Activated T-cell treated with anti-CD3 and anti-CD28 coated beads, Interleukin-2, amount 50 U/mL, for 24 hours (primary cell): Measurements from ENCODE around the gene ITM2C.

Experiments used
- DNase-seq: peaks from one replicate; pipeline ENCODE4 v3.0.0-alpha.2; 2020
- H3K27ac Mint-ChIP-seq: 2 replicates; pipeline ENCODE4 v1.8.0; 2020; ENCODE audit warnings: mild to moderate bottlenecking, mixed read lengths
- H3K27me3 Mint-ChIP-seq: 2 replicates; pipeline ENCODE4 v1.8.0; 2020; ENCODE audit warnings: mixed read lengths
- H3K36me3 Mint-ChIP-seq: 2 replicates; pipeline ENCODE4 v1.8.0; 2020; ENCODE audit warnings: low read depth, mixed read lengths
- H3K4me1 Mint-ChIP-seq: 2 replicates; pipeline ENCODE4 v1.8.0; 2020; ENCODE audit warnings: low read depth, mixed read lengths
- H3K4me3 Mint-ChIP-seq: 2 replicates; pipeline ENCODE4 v1.8.0; 2020; ENCODE audit warnings: mild to moderate bottlenecking, moderate library complexity, mixed read lengths
- H3K9me3 Mint-ChIP-seq: 2 replicates; pipeline ENCODE4 v1.8.0; 2020; ENCODE audit warnings: mixed read lengths

ITM2C gene

DNA sequence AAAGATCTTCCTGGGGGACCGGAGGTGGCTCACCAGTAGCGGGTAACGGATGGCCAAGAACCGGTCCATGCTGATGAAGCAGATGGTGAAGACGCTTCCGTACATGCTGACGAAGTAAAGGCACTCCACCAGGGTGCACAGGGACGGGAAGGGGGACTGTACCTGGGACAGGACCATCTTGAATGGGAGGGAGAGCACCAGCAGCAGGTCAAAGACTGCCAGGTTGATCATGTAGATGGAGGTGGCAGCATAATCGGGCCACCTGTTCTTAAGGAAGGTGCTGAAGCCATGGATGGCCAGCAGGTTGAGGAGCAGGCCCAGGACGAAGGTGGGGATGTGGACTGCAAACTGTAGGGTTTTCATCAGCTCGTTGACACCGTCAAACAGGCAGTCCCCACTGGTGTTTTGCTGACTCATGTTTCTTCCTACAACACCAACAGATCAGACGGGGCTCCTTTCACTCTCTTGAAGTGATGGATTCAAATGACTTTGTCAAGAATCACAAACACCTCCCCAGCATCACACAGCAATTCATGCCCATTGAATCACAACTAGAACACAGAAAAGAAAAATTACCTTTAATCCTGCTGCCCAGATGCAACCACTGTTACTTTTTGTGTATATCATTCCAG lies 45.9 kb downstream of the ITM2C start:
- Mint-ChIP-seq H3K9me3 (no peaks in the 10 kb centered on the region), H3K27me3 (peaks cover 15% of the 10 kb centered on the region), H3K27ac (no peak overlapping the region), H3K4me3 (no peak overlapping the region), H3K4me1 (peaks cover 80% of the 10 kb centered on the region), H3K36me3 (peaks cover 19% of the 10 kb centered on the region)
- DNase-seq: peak; percentile 39

DNA sequence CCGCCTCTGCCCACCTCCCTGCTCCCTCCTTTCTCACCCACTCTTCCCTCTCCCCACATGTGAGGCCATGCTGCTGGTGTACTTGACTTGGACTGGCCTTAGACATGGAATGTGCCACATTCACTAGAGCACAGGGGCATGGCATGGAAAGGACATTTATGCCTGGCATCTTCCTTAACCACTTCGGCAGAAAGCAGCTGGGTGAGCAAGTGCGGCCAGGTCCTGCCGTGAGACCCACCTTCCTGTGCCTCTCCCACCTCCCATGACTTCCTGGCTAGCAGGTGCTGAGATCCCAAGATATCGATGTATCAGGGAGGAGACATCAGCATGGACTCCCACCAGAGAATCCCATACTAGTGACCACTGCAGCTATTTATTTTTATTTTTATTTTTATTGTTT lies 47.3 kb downstream of the ITM2C start:
- Mint-ChIP-seq H3K4me1 (peaks cover 77% of the 10 kb centered on the region), H3K36me3 (peaks cover 15% of the 10 kb centered on the region), H3K27me3 (peaks cover 15% of the 10 kb centered on the region), H3K4me3 (no peak overlapping the region), H3K9me3 (no peaks in the 10 kb centered on the region), H3K27ac (no peak overlapping the region)
- DNase-seq: peak; percentile 22

DNA sequence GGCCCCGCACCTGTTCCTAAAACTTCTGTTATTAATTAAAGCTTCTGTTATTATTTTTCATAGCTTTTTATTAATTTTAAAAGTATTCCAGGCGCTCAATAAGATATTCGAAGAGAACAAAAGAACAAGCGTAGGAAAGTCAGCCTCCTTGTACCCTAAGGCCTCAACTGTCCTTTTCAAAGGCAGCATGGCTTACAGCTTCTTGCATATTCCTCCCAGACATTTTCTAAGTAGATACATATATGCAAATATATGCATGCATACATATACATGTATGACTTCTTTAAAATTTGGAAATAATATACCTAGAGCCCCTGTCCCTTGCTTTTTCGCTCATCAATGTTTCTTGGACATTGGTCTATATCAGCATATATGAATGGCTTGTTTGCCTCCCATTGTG lies 48.0 kb downstream of the ITM2C start:
- Mint-ChIP-seq H3K27me3 (peaks cover 15% of the 10 kb centered on the region), H3K9me3 (no peaks in the 10 kb centered on the region), H3K27ac (no peak overlapping the region), H3K4me1 (peaks cover 74% of the 10 kb centered on the region), H3K4me3 (no peak overlapping the region), H3K36me3 (peaks cover 15% of the 10 kb centered on the region)
- no peak for DNase-seq

DNA sequence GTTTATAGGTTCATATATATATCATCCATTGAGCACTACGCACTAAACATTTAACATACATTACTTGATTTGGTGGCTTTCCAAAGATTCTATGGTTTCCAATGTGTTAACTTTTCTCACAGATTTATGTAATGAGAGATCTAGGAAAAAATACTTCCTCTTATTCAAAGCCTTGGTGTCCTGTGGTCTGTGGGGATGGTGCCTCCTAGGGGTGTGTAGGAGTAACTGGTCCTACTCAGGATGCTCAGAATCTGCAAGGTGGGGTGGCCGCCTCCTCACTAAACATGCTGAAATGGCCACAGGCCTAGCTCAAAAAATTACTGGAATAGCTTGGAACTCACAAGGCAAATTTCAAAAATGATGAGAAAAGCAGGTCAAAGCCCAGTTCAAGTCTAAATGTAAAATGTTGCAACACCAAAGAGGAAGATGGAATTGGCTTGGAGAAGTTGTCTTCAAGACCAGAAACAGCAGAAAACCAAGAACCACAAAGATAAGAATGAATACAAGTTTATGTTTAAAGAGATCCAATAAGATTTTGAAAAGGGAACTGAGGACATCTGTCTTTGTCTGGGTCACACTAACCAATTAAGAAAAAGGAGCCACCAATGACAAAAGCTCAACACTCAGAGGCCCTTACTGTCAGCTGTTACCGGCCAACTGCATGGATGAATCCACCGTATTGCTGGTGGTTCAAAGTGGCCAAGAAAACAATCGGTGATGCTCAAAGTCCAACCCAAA lies 48.8 kb downstream of the ITM2C start:
- Mint-ChIP-seq H3K9me3 (no peaks in the 10 kb centered on the region), H3K27me3 (peaks cover 15% of the 10 kb centered on the region), H3K27ac (no peak overlapping the region), H3K4me1 (peaks cover 73% of the 10 kb centered on the region), H3K4me3 (no peak overlapping the region), H3K36me3 (peaks cover 13% of the 10 kb centered on the region)
- DNase-seq: no peak

DNA sequence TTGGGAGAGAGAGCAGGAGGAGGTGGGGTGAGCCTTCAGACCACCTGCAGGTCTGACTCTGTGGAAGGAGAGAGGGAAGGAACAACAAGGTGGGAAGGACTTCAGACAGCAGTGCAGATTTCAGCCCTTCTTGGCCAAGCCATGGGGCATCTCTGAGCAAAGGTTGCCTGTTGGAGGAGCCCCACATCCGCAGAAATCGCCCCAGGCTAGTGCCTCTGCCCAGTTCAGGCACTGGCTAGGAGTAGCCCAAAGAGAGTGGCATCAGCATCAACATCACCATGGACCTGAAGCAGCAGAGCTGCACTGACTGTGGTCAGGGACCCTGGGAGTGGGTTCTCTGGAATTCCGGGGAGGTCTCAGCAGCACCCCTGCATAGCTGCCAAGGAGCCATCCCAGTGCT lies 50.1 kb downstream of the ITM2C start:
- Mint-ChIP-seq H3K27ac (no peak overlapping the region), H3K27me3 (peaks cover 15% of the 10 kb centered on the region), H3K4me3 (no peak overlapping the region), H3K4me1 (peaks cover 73% of the 10 kb centered on the region), H3K9me3 (no peaks in the 10 kb centered on the region), H3K36me3 (peaks cover 7% of the 10 kb centered on the region)
- DNase-seq: peak; percentile 29

DNA sequence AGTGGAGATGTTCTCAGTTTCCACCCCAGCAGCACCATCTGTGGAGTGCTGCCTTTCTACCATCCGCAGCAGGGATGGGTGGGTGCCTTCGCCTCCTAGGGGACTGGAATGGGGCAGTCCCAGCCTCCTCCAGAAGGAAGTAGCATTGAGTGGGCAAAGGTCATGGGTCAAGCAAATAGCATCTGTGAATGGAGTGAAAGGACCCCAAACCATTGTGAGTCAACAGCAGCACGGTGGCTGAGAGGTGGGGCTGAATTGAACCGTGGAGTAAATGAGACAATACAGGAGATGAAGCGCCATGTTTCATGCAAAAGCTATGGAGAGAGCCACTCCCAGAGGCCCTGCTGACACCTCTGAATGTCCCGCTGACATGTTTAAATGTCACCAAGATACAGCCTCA lies 50.6 kb downstream of the ITM2C start:
- DNase-seq: peak; percentile 30
- Mint-ChIP-seq H3K27ac (no peak overlapping the region), H3K36me3 (peaks cover 3% of the 10 kb centered on the region)

DNA sequence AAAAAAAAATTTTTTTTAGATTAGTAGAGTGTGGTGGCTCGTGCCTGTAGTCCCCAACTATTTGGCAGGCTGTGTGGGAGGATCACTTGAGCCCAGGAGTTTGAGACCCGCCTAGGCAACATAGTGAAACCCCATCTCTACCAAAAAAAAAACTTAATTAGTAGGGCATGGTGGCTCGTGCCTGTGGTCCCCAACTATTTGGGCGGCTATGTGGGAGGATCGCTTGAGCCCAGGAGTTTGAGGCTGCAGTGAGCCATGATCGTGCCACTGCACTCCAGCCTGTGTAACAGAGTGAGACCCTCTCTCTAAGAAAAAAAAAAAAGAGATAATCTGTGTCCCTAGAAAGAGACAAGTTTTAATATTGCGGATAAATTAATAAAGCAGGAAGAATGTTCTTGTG lies 51.5 kb downstream of the ITM2C start:
- Mint-ChIP-seq H3K4me3 (no peak overlapping the region), H3K9me3 (no peaks in the 10 kb centered on the region), H3K4me1 (peaks cover 73% of the 10 kb centered on the region), H3K27ac (peak overlapping the region; percentile 73), H3K27me3 (peaks cover 9% of the 10 kb centered on the region), H3K36me3 (no peaks in the 10 kb centered on the region)
- DNase-seq: peak; percentile 23

More for the DNA sequence above, 50.6 kb downstream of the ITM2C start:
- Mint-ChIP-seq H3K27me3 (peaks cover 15% of the 10 kb centered on the region), H3K4me3 (no peak overlapping the region), H3K4me1 (peaks cover 73% of the 10 kb centered on the region), H3K9me3 (no peaks in the 10 kb centered on the region)

DNA sequence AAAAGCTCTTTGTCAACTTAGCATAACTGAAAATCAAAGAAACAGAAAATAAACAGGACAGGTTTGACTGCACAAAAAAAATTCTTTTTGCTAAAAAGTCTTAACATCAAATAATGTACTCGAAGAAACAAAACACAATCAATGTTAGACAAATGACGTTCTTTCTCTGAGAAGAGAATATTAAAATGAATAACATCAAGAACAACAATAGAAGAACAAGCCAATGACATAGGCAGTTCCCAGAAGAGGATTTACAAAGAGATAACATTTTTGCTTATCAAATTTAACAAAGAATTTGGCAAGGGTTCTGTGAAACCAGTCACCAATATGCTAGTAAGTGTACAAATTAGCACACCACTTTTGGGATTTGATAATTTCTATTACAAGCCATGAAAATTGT lies 54.5 kb downstream of the ITM2C start:
- no peaks in the 10 kb centered on the region for H3K36me3 Mint-ChIP-seq
- peaks cover 87% of the 10 kb centered on the region for H3K4me1 Mint-ChIP-seq
- peak overlapping the region; percentile 77 for H3K27ac Mint-ChIP-seq
- no peak for DNase-seq
- H3K9me3 Mint-ChIP-seq: no peaks in the 10 kb centered on the region
- peaks cover under 1% of the 10 kb centered on the region for H3K27me3 Mint-ChIP-seq
- H3K4me3 Mint-ChIP-seq: peak overlapping the region; percentile 44

DNA sequence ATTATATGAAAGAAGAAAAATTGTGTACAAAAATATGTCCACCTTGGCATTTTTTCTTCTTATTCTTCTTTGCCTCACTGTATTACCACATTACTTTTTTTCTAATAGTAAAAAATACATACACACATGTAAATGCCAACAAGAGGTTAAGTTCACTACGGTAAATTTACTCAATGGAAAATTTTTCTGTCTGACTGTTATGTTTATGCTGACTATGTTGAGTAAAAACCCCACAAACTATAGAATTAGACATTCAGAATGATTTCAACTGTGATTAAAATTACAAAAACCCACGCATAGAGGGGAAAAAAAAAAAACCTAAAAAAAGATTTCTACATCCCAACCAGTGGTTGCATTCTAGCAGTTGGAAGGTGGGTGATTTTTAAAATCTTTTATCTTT lies 54.9 kb downstream of the ITM2C start:
- H3K27ac Mint-ChIP-seq: peak overlapping the region; percentile 77
- peak overlapping the region; percentile 32 for H3K4me3 Mint-ChIP-seq
- H3K27me3 Mint-ChIP-seq: no peaks in the 10 kb centered on the region
- no peaks in the 10 kb centered on the region for H3K9me3 Mint-ChIP-seq
- no peaks in the 10 kb centered on the region for H3K36me3 Mint-ChIP-seq
- DNase-seq: no peak
- H3K4me1 Mint-ChIP-seq: peaks cover 89% of the 10 kb centered on the region

DNA sequence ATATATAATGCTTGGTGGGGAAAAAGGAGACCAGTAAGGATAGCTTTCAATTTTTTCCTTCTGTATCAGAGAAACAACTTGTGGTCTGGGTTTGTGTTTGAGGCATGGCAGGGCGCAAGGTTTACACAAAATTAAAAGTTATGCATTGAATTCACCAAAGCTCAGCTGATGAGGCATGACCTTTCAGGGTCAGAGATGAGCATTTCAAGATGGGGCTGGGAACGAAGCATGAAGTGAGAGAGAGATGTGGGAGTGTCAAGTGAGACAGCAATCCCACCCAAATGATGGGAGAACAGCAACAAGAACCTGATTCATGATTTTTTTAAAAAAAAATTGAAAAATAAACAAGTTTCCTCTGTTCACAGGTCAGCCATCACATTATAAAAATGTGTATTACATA lies 55.4 kb downstream of the ITM2C start:
- H3K4me3 Mint-ChIP-seq: peak overlapping the region; percentile 32
- no peaks in the 10 kb centered on the region for H3K27me3 Mint-ChIP-seq
- no peaks in the 10 kb centered on the region for H3K36me3 Mint-ChIP-seq
- peak; percentile 31 for DNase-seq
- peak overlapping the region; percentile 77 for H3K27ac Mint-ChIP-seq
- H3K9me3 Mint-ChIP-seq: no peaks in the 10 kb centered on the region
- H3K4me1 Mint-ChIP-seq: peaks cover 89% of the 10 kb centered on the region

DNA sequence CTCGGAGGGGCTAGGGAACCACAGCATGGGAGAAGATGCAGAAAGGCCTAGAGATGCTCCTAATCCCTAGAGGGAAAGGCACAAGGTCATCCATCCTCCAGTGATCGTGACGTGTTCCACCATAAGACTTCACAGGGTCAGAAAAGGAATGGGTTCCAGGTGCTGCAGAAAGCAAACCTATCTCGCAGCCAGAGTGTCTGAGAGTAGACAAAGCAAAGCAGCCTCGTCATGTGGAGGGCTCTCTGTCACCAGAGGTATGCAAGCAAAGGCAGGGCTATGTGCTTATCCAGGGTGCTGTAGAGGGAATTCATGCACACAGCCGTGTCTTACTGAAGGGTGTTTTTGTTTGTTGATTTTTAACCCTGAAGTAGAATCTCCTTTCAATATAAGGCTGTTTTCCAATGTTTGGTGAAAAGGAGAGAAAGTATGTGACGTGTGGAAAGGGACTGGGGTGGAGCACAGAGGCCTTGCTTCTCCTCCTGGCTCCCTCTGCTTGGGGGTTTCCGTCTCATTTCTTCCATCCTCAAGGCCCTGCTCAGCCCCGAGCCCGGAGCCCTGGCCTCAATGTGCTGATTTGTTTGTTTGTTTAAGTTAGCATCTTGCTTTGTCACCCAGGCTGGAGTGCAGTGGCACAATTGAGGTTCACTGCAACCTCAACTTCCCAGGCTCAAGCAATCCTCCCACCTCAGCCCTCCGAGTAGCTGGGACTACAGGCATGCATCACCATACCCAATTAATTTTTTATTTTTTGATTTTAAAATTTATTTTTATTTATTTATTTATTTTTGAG lies 57.3 kb downstream of the ITM2C start:
- Mint-ChIP-seq H3K27me3 (no peaks in the 10 kb centered on the region), H3K4me1 (peaks cover 87% of the 10 kb centered on the region), H3K27ac (peak overlapping the region; percentile 33), H3K4me3 (peak overlapping the region; percentile 6), H3K9me3 (no peaks in the 10 kb centered on the region), H3K36me3 (no peaks in the 10 kb centered on the region)
- DNase-seq: peak; percentile 31

DNA sequence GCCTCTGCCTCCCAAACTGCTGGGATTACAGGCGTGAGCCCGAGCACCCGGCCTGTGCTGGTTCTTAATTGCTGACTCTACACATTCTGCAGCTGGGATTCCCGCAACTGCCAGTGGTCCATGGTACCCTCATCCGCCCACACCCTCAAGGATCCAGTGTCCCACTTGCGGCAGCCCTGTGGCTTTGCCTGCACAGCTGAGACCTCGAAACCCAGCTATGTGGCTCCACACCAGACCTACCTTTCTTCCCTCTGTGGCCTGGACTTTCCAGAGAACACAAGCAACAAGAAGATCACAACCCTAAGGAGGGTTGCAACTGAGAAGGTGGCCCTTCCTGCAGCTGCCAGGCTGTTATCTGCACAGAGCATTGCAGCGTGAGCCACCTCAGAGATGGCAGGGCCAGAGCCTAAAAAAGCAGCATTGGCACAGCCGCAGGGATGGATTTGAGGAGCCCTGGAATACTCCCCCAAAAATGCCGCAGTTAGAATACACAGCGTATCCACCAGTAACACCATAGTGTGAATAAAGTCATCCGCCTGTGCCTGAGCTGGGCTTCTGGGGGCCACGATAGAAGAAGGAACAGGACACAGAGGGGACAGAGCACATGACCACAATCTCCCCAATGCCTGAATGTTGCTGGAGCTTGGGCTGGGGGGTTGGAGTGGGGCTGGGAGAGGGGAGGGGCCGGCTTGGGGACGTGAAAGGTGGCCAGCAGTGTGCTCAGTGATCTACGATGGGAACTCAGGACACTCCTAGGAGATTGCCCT lies 58.4 kb downstream of the ITM2C start:
- peak; percentile 31 for DNase-seq
- Mint-ChIP-seq H3K36me3 (no peaks in the 10 kb centered on the region), H3K27me3 (peaks cover 2% of the 10 kb centered on the region), H3K4me1 (peaks cover 90% of the 10 kb centered on the region), H3K4me3 (peak overlapping the region; percentile 79), H3K27ac (peak overlapping the region; percentile 96), H3K9me3 (no peaks in the 10 kb centered on the region)

DNA sequence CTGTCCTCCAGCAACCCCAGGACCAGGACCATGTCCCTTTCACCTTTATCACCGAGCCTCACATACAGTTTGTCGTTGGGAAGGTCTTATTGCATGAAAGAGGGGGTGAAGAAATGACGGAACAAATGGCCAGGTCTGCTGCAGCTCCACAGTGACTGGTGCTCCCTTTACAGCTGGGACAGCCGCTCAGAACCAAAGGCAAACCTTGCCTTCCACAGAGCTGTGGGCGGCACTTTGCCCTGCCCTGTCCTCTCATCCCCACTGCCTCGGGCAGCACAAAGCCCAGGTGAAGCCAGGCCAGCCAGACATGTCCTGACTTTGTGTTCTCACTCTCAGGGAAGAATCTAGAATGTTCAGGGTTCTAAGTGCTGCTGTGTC lies 59.3 kb downstream of the ITM2C start:
- Mint-ChIP-seq H3K27ac (peak overlapping the region; percentile 96), H3K4me3 (peak overlapping the region; percentile 79), H3K4me1 (peaks cover 81% of the 10 kb centered on the region), H3K9me3 (no peaks in the 10 kb centered on the region), H3K27me3 (peaks cover 3% of the 10 kb centered on the region), H3K36me3 (no peaks in the 10 kb centered on the region)
- DNase-seq: no peak
